HG03439 (cell line): ENCODE data around the gene IGFBPL1.

Experiments
- ATAC-seq: cut with Tn5 transposase; IDR thresholded peaks from one replicate; pipeline ENCODE4 v1.9.1; 2021; ENCODE audit warnings: mild to moderate bottlenecking, moderate library complexity; ENCODE audit not compliant: unreplicated experiment

Gene IGFBPL1

DNA sequence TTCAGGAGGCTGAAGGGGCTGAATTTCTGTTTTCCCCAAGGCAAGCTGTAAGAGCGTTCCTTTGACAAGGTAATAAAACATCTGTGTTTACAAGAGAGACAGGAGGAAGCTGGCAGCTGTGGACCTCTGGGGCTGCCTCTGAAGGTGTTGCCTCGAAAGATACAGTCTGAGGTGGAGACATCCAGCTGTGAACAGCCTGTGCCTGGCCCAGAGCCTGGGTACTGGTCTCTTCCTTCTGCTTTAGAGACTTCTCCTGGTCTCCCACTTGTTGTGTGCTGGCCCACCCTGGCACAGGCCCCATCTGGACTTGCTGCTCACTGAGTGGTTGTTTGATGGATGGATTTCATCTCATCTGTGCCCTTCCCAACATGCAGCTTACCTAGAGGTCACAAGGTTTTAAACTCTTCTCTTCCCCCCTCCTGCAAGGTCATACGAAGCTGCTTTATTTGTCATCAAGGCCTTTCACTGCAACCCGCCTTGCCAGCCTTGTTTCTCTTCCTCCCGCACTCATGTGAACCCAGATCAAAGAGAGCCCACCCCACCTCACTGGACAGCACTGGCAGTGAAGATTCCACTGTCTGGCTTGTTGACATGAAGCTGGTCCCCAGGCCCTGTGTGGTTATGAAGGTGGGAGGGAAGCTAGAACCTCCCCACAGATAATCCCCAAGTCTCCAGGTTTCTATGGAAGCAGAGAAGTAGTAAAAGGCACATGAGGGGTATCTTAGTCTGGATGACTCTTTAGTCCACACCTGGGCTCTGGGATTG is 66.7 kb downstream of the IGFBPL1 start:
- ATAC-seq = no peak

DNA sequence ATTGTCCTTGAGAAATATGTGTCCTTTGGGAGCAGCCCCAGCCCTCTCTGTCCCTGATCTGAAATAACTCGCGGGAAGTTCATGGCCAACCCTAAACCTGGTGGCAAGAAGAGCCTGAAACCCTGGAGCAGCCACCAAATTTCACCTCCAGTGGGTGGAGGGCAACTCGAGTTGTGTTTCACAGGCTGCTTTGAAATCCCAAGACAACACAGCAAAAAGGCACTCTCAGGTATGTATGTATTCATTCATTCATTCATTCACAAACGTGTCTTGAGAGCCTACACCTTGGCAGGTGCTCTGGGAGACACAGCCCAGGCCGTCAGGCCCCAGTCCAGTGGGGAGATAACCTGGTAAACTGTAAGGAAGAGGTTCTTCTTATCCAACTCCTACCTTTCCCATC is 67.4 kb downstream of the IGFBPL1 start:
- no peak for ATAC-seq
